Uterus (tissue), 2 donors: Measurements from ENCODE around the gene STRBP.

ENCODE experiments used
- POLR2A ChIP-seq, 2 donors: fragments of 450-650 bp; IDR thresholded peaks; one replicate each; pipeline ENCODE4 v1.6.1; 2016; ENCODE audit warnings: antibody characterized with exemption in 2 of 2, mild to moderate bottlenecking in 1 of 2, moderate library complexity in 1 of 2
- TF ChIP-seq, protein P1 (sequence below), 4 experiments: fragments of 200-600 bp in 2 of 4; fragments of 450-650 bp in 2 of 4; sonication (generic) in 2 of 4; IDR thresholded peaks; one replicate each; pipeline ENCODE4 v1.5.1; 2016 to 2019; ENCODE audit warnings: antibody characterized with exemption in 4 of 4, mild to moderate bottlenecking in 2 of 4, moderate library complexity in 1 of 4

DNA sequence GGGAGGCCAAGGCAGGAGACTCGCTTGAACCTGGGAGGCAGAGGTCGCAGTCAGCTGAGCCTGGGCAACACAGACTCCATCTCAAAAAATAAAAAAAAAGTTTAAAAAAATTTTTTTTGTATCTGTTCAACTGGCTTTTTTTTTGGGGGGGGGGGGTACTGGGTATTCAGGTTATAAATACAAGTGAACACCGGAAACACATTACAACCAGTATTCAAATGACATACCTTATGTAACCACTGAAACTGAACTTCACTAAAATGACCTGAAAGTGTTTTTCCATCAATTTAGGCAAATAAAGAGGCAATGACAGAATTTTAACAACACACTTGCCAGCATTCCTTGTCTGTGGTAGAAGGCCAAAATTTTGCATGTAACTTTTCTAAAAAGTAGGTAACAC is 33.5 kb downstream of the STRBP start:
- TF ChIP-seq, protein P1, sequence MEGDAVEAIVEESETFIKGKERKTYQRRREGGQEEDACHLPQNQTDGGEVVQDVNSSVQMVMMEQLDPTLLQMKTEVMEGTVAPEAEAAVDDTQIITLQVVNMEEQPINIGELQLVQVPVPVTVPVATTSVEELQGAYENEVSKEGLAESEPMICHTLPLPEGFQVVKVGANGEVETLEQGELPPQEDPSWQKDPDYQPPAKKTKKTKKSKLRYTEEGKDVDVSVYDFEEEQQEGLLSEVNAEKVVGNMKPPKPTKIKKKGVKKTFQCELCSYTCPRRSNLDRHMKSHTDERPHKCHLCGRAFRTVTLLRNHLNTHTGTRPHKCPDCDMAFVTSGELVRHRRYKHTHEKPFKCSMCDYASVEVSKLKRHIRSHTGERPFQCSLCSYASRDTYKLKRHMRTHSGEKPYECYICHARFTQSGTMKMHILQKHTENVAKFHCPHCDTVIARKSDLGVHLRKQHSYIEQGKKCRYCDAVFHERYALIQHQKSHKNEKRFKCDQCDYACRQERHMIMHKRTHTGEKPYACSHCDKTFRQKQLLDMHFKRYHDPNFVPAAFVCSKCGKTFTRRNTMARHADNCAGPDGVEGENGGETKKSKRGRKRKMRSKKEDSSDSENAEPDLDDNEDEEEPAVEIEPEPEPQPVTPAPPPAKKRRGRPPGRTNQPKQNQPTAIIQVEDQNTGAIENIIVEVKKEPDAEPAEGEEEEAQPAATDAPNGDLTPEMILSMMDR (IDR thresholded peaks at IDR 0.05) = no peak
- no peak for TF ChIP-seq POLR2A (IDR thresholded peaks at IDR 0.05)
